ENCODE data around the gene WIPF3.

DNA sequence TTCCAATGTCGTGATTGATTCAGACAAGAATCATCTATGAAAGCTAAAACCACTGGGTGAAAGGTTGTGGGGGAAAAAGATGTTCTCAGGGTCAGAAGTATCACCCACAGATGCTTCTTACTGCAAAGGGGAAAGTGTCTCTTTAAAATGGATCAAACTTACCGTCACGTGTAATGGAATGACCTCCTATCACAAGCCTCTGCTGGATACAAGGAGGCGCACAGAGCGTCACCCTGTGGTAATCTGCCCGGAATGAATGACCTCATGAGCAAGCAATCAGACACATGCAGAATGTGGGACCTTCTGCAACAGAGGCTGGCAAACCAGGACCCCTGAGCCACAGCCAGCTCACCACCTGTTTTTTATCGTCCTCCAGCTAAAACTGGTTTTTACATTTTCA lies 33.0 kb downstream of the WIPF3 start:
- TF ChIP-seq, protein P1, sequence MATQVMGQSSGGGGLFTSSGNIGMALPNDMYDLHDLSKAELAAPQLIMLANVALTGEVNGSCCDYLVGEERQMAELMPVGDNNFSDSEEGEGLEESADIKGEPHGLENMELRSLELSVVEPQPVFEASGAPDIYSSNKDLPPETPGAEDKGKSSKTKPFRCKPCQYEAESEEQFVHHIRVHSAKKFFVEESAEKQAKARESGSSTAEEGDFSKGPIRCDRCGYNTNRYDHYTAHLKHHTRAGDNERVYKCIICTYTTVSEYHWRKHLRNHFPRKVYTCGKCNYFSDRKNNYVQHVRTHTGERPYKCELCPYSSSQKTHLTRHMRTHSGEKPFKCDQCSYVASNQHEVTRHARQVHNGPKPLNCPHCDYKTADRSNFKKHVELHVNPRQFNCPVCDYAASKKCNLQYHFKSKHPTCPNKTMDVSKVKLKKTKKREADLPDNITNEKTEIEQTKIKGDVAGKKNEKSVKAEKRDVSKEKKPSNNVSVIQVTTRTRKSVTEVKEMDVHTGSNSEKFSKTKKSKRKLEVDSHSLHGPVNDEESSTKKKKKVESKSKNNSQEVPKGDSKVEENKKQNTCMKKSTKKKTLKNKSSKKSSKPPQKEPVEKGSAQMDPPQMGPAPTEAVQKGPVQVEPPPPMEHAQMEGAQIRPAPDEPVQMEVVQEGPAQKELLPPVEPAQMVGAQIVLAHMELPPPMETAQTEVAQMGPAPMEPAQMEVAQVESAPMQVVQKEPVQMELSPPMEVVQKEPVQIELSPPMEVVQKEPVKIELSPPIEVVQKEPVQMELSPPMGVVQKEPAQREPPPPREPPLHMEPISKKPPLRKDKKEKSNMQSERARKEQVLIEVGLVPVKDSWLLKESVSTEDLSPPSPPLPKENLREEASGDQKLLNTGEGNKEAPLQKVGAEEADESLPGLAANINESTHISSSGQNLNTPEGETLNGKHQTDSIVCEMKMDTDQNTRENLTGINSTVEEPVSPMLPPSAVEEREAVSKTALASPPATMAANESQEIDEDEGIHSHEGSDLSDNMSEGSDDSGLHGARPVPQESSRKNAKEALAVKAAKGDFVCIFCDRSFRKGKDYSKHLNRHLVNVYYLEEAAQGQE (IDR thresholded peaks at IDR 0.05; ENCODE audit: insufficient read depth in 1 of 2, low read depth in 2 of 2, low read length in 1 of 2), result no peak
- no peak for TF ChIP-seq POLR2AphosphoS5 (IDR thresholded peaks at IDR 0.05; ENCODE audit: low read depth, low read length)
- TF ChIP-seq, protein P2, sequence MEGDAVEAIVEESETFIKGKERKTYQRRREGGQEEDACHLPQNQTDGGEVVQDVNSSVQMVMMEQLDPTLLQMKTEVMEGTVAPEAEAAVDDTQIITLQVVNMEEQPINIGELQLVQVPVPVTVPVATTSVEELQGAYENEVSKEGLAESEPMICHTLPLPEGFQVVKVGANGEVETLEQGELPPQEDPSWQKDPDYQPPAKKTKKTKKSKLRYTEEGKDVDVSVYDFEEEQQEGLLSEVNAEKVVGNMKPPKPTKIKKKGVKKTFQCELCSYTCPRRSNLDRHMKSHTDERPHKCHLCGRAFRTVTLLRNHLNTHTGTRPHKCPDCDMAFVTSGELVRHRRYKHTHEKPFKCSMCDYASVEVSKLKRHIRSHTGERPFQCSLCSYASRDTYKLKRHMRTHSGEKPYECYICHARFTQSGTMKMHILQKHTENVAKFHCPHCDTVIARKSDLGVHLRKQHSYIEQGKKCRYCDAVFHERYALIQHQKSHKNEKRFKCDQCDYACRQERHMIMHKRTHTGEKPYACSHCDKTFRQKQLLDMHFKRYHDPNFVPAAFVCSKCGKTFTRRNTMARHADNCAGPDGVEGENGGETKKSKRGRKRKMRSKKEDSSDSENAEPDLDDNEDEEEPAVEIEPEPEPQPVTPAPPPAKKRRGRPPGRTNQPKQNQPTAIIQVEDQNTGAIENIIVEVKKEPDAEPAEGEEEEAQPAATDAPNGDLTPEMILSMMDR (IDR thresholded peaks at IDR 0.05), result peak; percentile 29; the same call in 1 of the 2 replicates
